A673 (cell line): ENCODE results near the gene CLASP1. TPM values are rescaled to one million over a fixed set of nuclear protein-coding genes. Genes with fewer than 3 reads are reported as not detected.

Source experiments
- BruUV-seq: library from RNA; stranded (reverse); fragments of 400-500 nt; replicated peaks from 2 replicates; lab custom pipeline; 2021; lab: Mats Ljungman, UMichigan
- CTCF ChIA-PET: fragments of 300-600 bp; sonication (Branson Sonifier 250); formaldehyde crosslinking; loops from one replicate; lab custom pipeline; 2022; ENCODE audit warnings: antibody characterized with exemption; lab: Charles Lee
- POLR2A ChIA-PET: fragments of 300-600 bp; sonication (Branson Sonifier 250); formaldehyde crosslinking; loops from one replicate; lab custom pipeline; 2022; ENCODE audit warnings: antibody characterized with exemption; ENCODE audit not compliant: low non-redundant PET; lab: Charles Lee
- DNase-seq: peaks from one replicate; pipeline ENCODE4 v3.0.0-alpha.2; 2015; ENCODE audit warnings: low spot score
- H3K27ac ChIP-seq: fragments of 200-600 bp; sonication (generic); 2 replicates; pipeline ENCODE4 v1.5.1; 2016; ENCODE audit warnings: mixed run types, low read depth, mild to moderate bottlenecking, mixed read lengths, antibody characterized with exemption, low read length; ENCODE audit not compliant: poor library complexity, severe bottlenecking
- H3K27me3 ChIP-seq: fragments of 200-600 bp; sonication (generic); replicated peaks from 2 replicates; pipeline ENCODE4 v1.6.1; 2017; ENCODE audit warnings: mixed run types, low read depth, mild to moderate bottlenecking, mixed read lengths, antibody characterized with exemption, low read length; ENCODE audit not compliant: insufficient read depth, poor library complexity
- H3K36me3 ChIP-seq: fragments of 200-600 bp; sonication (generic); 2 replicates; pipeline ENCODE4 v1.6.1; 2016; ENCODE audit warnings: mixed run types, mild to moderate bottlenecking, mixed read lengths, antibody characterized with exemption, low read length; ENCODE audit not compliant: insufficient read depth, poor library complexity, severe bottlenecking
- H3K4me1 ChIP-seq: fragments of 200-600 bp; sonication (generic); 2 replicates; pipeline ENCODE4 v1.6.1; 2017; ENCODE audit warnings: mixed run types, mild to moderate bottlenecking, mixed read lengths, antibody characterized with exemption, low read length; ENCODE audit not compliant: insufficient read depth, poor library complexity, severe bottlenecking
- H3K4me3 ChIP-seq: fragments of 200-600 bp; sonication (generic); 2 replicates; pipeline ENCODE4 v1.5.1; 2016; ENCODE audit warnings: low read depth, mixed run types, mild to moderate bottlenecking, mixed read lengths, low read length; ENCODE audit not compliant: poor library complexity, severe bottlenecking
- H3K9me3 ChIP-seq: fragments of 200-600 bp; sonication (generic); 2 replicates; pipeline ENCODE4 v1.6.1; 2016; ENCODE audit warnings: mixed run types, low read depth, mild to moderate bottlenecking, mixed read lengths, antibody characterized with exemption, low read length; ENCODE audit not compliant: poor library complexity, severe bottlenecking
- EZH2 ChIP-seq: fragments of 200-600 bp; sonication (generic); IDR thresholded peaks from 2 replicates; pipeline ENCODE4 v1.6.1; 2017; ENCODE audit warnings: borderline replicate concordance, low read depth, mild to moderate bottlenecking, mixed read lengths, antibody characterized with exemption, low read length; ENCODE audit not compliant: poor library complexity, severe bottlenecking
- intact Hi-C: fragments of 100-400 bp; cut with micrococcal nuclease; formaldehyde crosslinking; loops from one replicate; pipeline ENCODE4 v1.10.0; 2022; ENCODE audit not compliant: unreplicated experiment
- total RNA-seq: library from RNA; stranded (reverse); gene quantifications from 2 replicates; pipeline ENCODE4 v1.2.3, GENCODE V29; 2021
- TF ChIP-seq, protein P1 (sequence below): fragments of 300-800, 200-600 bp; sonication (generic); conservative IDR thresholded peaks from 2 replicates; pipeline ENCODE4 v1.5.1; 2017; ENCODE audit warnings: low read depth, mild to moderate bottlenecking, antibody characterized with exemption, low read length, moderate library complexity, mixed read lengths

The CLASP1 gene
- total RNA-seq, 1 experiment from 2014 or later = 69.1 TPM

DNA sequence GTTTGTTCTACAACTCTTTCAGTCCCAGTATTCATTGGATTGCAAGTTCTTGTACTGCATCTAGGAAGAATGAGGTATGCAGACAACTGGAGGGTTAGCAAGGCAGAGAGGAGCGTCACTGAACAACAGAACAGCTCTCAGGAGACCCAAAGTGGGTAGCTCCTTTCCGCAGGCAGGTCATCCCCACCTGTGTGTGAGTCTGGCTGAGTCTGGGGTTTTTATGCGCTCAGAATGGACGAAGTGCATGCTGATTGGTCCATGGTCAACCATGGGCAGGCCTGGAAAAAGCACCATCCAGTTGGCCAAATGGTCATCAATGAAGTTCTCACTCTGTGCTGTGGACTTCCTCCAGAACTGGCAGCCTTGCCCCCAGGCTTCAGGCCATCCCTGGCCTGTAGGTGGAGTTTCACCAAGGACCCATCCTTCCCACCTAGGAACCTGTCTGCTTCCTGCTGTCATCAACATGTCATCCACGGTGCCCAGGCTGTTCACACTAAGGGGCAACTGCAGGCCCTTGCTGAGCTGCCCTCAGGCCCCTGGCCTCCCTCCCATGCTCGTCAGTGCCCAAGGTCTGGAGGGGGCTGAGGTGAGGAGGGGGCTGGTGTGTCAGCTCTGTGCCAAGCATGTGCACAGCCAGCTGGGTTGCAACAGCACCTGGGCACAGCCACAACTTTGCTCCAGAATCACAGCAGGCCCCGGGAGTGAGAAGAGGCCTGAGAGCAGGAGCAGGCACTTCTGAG, 353.2 kb downstream of the CLASP1 start:
- POLR2A ChIA-PET = no interaction called here
- Histone ChIP-seq H3K4me1 (no peaks in the 10 kb centered on the region), H3K36me3 (no peaks in the 10 kb centered on the region), H3K27me3 (no peaks in the 10 kb centered on the region), H3K27ac (no peak overlapping the region), H3K4me3 (no peak overlapping the region), H3K9me3 (no peaks in the 10 kb centered on the region)
- CTCF ChIA-PET = no interaction called here
- BruUV-seq = no TSS peak
- intact Hi-C loops = no loop called here
- DNase-seq = no peak
- TF ChIP-seq, protein P1, sequence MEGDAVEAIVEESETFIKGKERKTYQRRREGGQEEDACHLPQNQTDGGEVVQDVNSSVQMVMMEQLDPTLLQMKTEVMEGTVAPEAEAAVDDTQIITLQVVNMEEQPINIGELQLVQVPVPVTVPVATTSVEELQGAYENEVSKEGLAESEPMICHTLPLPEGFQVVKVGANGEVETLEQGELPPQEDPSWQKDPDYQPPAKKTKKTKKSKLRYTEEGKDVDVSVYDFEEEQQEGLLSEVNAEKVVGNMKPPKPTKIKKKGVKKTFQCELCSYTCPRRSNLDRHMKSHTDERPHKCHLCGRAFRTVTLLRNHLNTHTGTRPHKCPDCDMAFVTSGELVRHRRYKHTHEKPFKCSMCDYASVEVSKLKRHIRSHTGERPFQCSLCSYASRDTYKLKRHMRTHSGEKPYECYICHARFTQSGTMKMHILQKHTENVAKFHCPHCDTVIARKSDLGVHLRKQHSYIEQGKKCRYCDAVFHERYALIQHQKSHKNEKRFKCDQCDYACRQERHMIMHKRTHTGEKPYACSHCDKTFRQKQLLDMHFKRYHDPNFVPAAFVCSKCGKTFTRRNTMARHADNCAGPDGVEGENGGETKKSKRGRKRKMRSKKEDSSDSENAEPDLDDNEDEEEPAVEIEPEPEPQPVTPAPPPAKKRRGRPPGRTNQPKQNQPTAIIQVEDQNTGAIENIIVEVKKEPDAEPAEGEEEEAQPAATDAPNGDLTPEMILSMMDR = no peak
- TF ChIP-seq EZH2 = no peak

DNA sequence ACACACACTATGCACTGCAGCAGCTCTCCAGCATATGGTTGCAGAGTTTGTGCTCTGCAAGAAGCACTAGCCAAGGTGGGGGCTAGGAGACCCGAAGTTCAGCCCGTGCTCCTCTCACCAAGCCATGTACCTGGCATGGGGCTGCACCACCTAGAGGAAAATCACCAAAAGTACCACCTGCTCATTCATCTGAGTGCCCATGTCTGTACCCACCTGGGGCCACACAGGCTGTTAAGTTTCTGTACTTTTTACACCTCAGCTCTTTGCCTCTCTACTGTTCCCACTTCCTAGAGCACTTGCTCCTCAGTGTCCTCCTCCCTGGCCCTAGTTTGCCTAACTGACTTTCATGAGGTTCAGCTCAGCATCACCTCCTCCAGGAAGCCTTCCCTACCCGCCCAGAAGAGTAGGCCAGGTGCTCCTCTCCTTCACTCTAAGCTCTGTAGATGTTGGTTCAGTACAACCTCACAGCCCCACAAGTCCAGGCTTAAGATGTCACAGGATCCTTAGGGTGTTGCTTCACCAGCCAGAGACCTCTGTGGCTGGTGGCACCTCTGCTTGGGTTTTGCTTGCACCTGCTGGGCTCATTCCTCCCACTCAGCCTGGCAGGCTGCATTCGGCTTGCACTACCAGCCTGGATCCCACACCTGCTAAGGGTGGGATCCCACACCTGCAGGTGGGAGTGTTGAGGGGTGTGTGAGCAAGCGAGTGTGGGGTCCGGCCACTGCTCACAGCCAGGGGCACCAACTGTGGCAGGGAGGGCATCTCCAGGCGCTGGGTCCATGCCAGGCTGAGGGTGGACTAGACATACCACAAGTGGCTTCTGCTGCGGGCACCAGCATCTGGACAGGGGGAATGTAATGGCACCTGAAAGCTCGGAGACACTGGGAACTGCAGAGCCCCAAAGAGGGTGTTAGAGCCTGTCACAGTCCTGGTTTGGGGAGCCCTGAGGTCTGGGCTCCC, 354.1 kb downstream of the CLASP1 start:
- intact Hi-C loops = no loop called here
- no peaks in the 10 kb centered on the region for H3K36me3 ChIP-seq
- no peak overlapping the region for H3K27ac ChIP-seq
- H3K4me1 ChIP-seq = no peaks in the 10 kb centered on the region
- ChIA-PET CTCF (no interaction called here), POLR2A (no interaction called here)
- H3K4me3 ChIP-seq = no peak overlapping the region
- TF ChIP-seq, protein P1 = no peak
- no peak for TF ChIP-seq EZH2
- BruUV-seq = no TSS peak
- DNase-seq = no peak
- H3K27me3 ChIP-seq = no peaks in the 10 kb centered on the region
- H3K9me3 ChIP-seq = no peaks in the 10 kb centered on the region

DNA sequence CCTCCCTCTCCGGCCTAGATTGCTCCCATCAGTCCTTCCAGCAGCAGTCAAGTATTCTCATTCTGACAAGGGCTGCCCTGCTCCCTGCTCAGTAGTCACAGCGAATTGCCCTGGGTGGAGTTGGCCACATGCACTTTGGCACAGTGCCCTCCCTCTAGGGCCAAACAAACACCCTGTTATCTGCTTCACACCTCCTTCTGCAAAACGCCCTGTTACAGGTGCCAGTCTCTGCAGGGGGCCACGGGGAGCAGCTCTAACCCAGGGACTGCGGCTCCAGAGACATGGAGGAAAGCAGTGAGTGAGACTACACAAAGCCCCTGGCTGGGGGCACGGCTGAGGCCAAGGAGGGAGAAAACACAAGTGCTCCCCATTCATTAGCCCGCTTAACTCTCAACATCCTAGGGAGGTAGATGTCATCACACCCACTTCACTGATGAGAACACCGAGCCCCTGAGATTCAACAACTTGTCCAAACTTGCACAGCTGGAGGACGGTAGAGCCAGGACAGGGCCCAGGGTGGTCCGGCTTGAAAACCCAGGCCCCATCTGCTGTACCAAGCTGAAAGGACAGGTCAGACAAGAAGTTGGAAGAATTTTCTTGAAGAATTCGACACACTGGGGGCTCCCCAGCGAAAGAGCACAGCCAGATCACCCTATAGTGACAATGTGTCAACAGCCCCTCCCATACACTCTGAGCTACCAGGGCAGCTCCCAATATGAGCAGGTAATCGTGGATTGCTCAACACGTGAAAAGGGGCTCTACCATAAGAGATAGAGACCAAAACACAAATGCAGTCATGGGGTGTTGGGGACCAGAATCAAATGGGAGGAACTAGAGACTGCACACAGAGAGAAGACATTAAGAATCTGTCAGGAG, 355.6 kb downstream of the CLASP1 start:
- no peak for TF ChIP-seq EZH2
- TF ChIP-seq, protein P1 = no peak
- H3K4me3 ChIP-seq = no peak overlapping the region
- H3K36me3 ChIP-seq = no peaks in the 10 kb centered on the region
- H3K27ac ChIP-seq = no peak overlapping the region
- ChIA-PET CTCF (no interaction called here), POLR2A (no interaction called here)
- no peaks in the 10 kb centered on the region for H3K9me3 ChIP-seq
- no peaks in the 10 kb centered on the region for H3K4me1 ChIP-seq
- intact Hi-C loops = no loop called here
- no TSS peak for BruUV-seq
- no peaks in the 10 kb centered on the region for H3K27me3 ChIP-seq
- DNase-seq = no peak
